Activated CD8-positive, alpha-beta memory T cell treated with anti-CD3 and anti-CD28 coated beads, Interleukin-2, amount 50 U/mL, for 1 hour (primary cell): ENCODE data around the gene PHF23.

ENCODE experiments used
- DNase-seq: peaks from one replicate; pipeline ENCODE4 v3.0.0-alpha.2; 2020; ENCODE audit errors: extremely low read depth

The PHF23 gene

GRCh38 chr17:7219812-7220592, 19.3 kb downstream of the PHF23 start, which contains the start of the genes ACADVL and DLG4:
TSS of gene ACADVL (plus strand) at chr17:7219938. CDS start at chr17:7219985, 47 bp downstream.
TSS of gene DLG4 (minus strand) at chr17:7219836.
- DNase-seq, result peak; percentile 55

- no peak for DNase-seq
Observed at GRCh38 chr17:7219229-7219811, 19.9 kb downstream of the PHF23 start.

GRCh38 chr17:7218758-7219157, 20.5 kb downstream of the PHF23 start:
- no peak for DNase-seq

- no peak for DNase-seq
Observed at GRCh38 chr17:7218166-7218565, 21.1 kb downstream of the PHF23 start.

- DNase-seq, result no peak
Observed at GRCh38 chr17:7217113-7217987, 21.9 kb downstream of the PHF23 start.

- DNase-seq, result no peak
Observed at GRCh38 chr17:7216242-7217112, 22.8 kb downstream of the PHF23 start.

GRCh38 chr17:7215652-7216180, 23.5 kb downstream of the PHF23 start:
- DNase-seq, result no peak

- DNase-seq, result no peak
Observed at GRCh38 chr17:7215136-7215638, 24.1 kb downstream of the PHF23 start.

GRCh38 chr17:7214300-7215135, 24.7 kb downstream of the PHF23 start:
- peak; percentile 100 for DNase-seq

GRCh38 chr17:7213895-7214299, 25.4 kb downstream of the PHF23 start:
- DNase-seq, result peak; percentile 81

- DNase-seq, result no peak
Observed at GRCh38 chr17:7211491-7212273, 27.6 kb downstream of the PHF23 start.

- no peak for DNase-seq
Observed at GRCh38 chr17:7208754-7209460, 30.4 kb downstream of the PHF23 start.

- no peak for DNase-seq
Observed at GRCh38 chr17:7208027-7208571, 31.2 kb downstream of the PHF23 start.

- DNase-seq, result no peak
Observed at GRCh38 chr17:7207120-7208001, 31.9 kb downstream of the PHF23 start.

GRCh38 chr17:7205561-7205960, 33.7 kb downstream of the PHF23 start:
- no peak for DNase-seq

- DNase-seq, result peak; percentile 97
Observed at GRCh38 chr17:7204828-7205461, 34.3 kb downstream of the PHF23 start.

GRCh38 chr17:7204336-7204735, 34.9 kb downstream of the PHF23 start:
- no peak for DNase-seq
